HepG2 (cell line): ENCODE data around the gene ACTN2. TPM values are rescaled to one million over a fixed set of nuclear protein-coding genes. Genes with fewer than 3 reads are reported as not detected.

Experiments used
- ATAC-seq: fragments of 200-7000 bp; cut with Tn5 transposase; 3 replicates; pipeline ENCODE4 v1.9.1; 2020; ENCODE audit warnings: mild to moderate bottlenecking, moderate library complexity
- BruUV-seq: library from RNA; stranded (reverse); fragments of 400-500 nt; replicated peaks from 2 replicates; lab custom pipeline; 2021; lab: Mats Ljungman, UMichigan
- CTCF ChIA-PET: fragments of 300-600 bp; formaldehyde crosslinking; extraction: SDS; loops from one replicate; lab custom pipeline; 2021; ENCODE audit warnings: low total read pairs, inconsistent platforms, low intra/inter-chr PET ratio; lab: Yijun Ruan, JAX
- POLR2A ChIA-PET: fragments of 350-600 bp; sonication (Branson Sonifier 250); formaldehyde crosslinking; loops from one replicate; lab custom pipeline; 2020; ENCODE audit warnings: antibody characterized with exemption, inconsistent platforms; lab: Yijun Ruan, JAX
- DNase-seq: peaks from one replicate; pipeline ENCODE4 v3.0.0-alpha.2; 2015; ENCODE audit warnings: low spot score
- FAIRE-seq: peaks from 3 replicates; lab custom pipeline; 2011; peaks lifted over from hg19 to GRCh38; lab: Jason Lieb, UNC
- H2AFZ ChIP-seq: one replicate; pipeline ENCODE4 v1.6.1; 2011; ENCODE audit warnings: low read length, inconsistent platforms
- H3K27ac ChIP-seq: fragments of 300-600 bp; 3 replicates; pipeline ENCODE4 v1.8.0; 2011; ENCODE audit warnings: mixed run types, mild to moderate bottlenecking, mixed read lengths, low read length, inconsistent platforms; ENCODE audit not compliant: insufficient read depth; ENCODE audit errors: extremely low read length
- H3K27me3 ChIP-seq, 2 experiments: fragments of 200-600 bp in 1 of 2; 2 replicates in 1 of 2; 3 replicates in 1 of 2; pipeline versions ENCODE4 v1.6.0 to v1.8.0; 2011; ENCODE audit warnings: low read length in 2 of 2, mild to moderate bottlenecking in 2 of 2, moderate library complexity in 2 of 2, inconsistent platforms in 1 of 2; ENCODE audit not compliant: insufficient read depth in 2 of 2, control insufficient read depth in 1 of 2
- H3K36me3 ChIP-seq, 2 experiments: fragments of 200-600 bp in 1 of 2; replicated peaks in 1 of 2; 2 replicates in 1 of 2; 3 replicates in 1 of 2; pipeline versions ENCODE4 v1.5.1 to v1.8.0; 2011; ENCODE audit warnings: low read length in 2 of 2, inconsistent platforms in 1 of 2; ENCODE audit not compliant: insufficient read depth in 2 of 2, control insufficient read depth in 1 of 2
- H3K4me1 ChIP-seq: 2 replicates; pipeline ENCODE4 v1.5.1; 2012; ENCODE audit warnings: low read length, inconsistent platforms; ENCODE audit not compliant: insufficient read depth
- H3K4me2 ChIP-seq: 2 replicates; pipeline ENCODE4 v1.6.0; 2011; ENCODE audit warnings: low read depth, low read length, inconsistent platforms
- H3K4me3 ChIP-seq, 3 experiments: fragments of 200-600 bp in 1 of 3; sonication (generic), shearing (Covaris generic) in 1 of 3; replicated peaks in 1 of 3; 2 replicates each; pipeline ENCODE4 v1.5.1; 2011 to 2016; ENCODE audit warnings: low read length in 3 of 3, inconsistent platforms in 2 of 3, low read depth in 2 of 3, mild to moderate bottlenecking in 2 of 3, control low read depth in 1 of 3, mixed read lengths in 1 of 3; ENCODE audit not compliant: insufficient read depth in 1 of 3
- H3K79me2 ChIP-seq: one replicate; pipeline ENCODE4 v1.6.1; 2011; ENCODE audit warnings: low read length, inconsistent platforms; ENCODE audit not compliant: insufficient read depth
- H3K9ac ChIP-seq: 2 replicates; pipeline ENCODE4 v1.6.0; 2011; ENCODE audit warnings: mild to moderate bottlenecking, low read depth, low read length, inconsistent platforms; ENCODE audit not compliant: insufficient read depth
- H3K9me3 ChIP-seq: 2 replicates; pipeline ENCODE4 v1.5.1; 2012; ENCODE audit warnings: mild to moderate bottlenecking, low read length
- H4K20me1 ChIP-seq: 2 replicates; pipeline ENCODE4 v1.6.0; 2011; ENCODE audit warnings: inconsistent platforms, mild to moderate bottlenecking, low read length, moderate library complexity; ENCODE audit not compliant: insufficient read depth
- DR1 ChIP-seq: sonication (generic); formaldehyde crosslinking; IDR thresholded peaks from 2 replicates; pipeline ENCODE4 v1.8.0; 2021; ENCODE audit warnings: mild to moderate bottlenecking, missing genetic modification reagents, inconsistent platforms
- HNF4A ChIP-seq: sonication (generic); formaldehyde crosslinking; IDR thresholded peaks from 2 replicates; pipeline ENCODE4 v1.4.0; 2020; ENCODE audit warnings: missing genetic modification reagents
- KLF16 ChIP-seq, 2 experiments: sonication (generic) in 1 of 2; formaldehyde crosslinking in 1 of 2; IDR thresholded peaks; 2 replicates each; pipeline versions ENCODE4 v1.6.1 to v1.8.0; 2016 to 2023; ENCODE audit warnings: missing genetic modification reagents in 2 of 2, missing compliant biosample characterization in 1 of 2
- SAP130 ChIP-seq: IDR thresholded peaks from 2 replicates; pipeline ENCODE4 v1.6.1; 2016; ENCODE audit warnings: low read depth
- SMARCE1 ChIP-seq: fragments of 450-650 bp; IDR thresholded peaks from 2 replicates; pipeline ENCODE4 v1.6.1; 2017; ENCODE audit warnings: borderline replicate concordance
- SPEN ChIP-seq: sonication (generic); formaldehyde crosslinking; IDR thresholded peaks from 2 replicates; pipeline ENCODE4 v1.5.1; 2020; ENCODE audit warnings: low read depth, mild to moderate bottlenecking, missing genetic modification reagents
- WGBS: methylation state at CpG from one replicate; pipeline ENCODE4 v1.1.6; 2017; ENCODE audit warnings: low lambda C conversion rate; 5-methylcytosine and 5-hydroxymethylcytosine counted together
- in situ Hi-C: cut with HindIII; loops from 2 replicates; pipeline ENCODE4 v1.10.0; 2017; ENCODE audit warnings: low pct_unique_long_range_greater_than_20kb; ENCODE audit not compliant: extremely low pct_ligation_motif_present
- intact Hi-C: fragments of 100-400 bp; cut with micrococcal nuclease; formaldehyde crosslinking; loops from one replicate; pipeline ENCODE4 v1.10.0; 2022; ENCODE audit not compliant: unreplicated experiment
- polyA plus RNA-seq, 8 experiments: library from polyadenylated mRNA; depleted of rRNA in 3 of 8; stranded (reverse) in 7 of 8; unstranded in 1 of 8; fragments of >200 nt; fragmentation: Illumina TruSeq in 4 of 8; extraction: Trizol in 4 of 8; gene quantifications; 2 replicates each; pipeline versions ENCODE4 v1.2.1 to v1.2.3, GENCODE V29; 2011 to 2016; ENCODE audit warnings: low read depth in 4 of 8, missing spikeins in 1 of 8, mixed read lengths in 1 of 8; ENCODE audit not compliant: insufficient read depth in 1 of 8
- total RNA-seq, 5 experiments: library from RNA; depleted of rRNA; stranded (reverse); fragments of >200 nt; fragmentation: Illumina TruSeq; extraction: Trizol; gene quantifications; 2 replicates each; pipeline ENCODE4 v1.2.3, GENCODE V29; 2016; ENCODE audit warnings: low read depth in 1 of 5
- TF ChIP-seq, protein P1 (sequence below): sonication (generic); formaldehyde crosslinking; conservative IDR thresholded peaks from 2 replicates; pipeline ENCODE4 v1.8.0; 2022; ENCODE audit warnings: low read depth, missing genetic modification reagents
- TF ChIP-seq, protein P2 (sequence below): sonication (generic); formaldehyde crosslinking; IDR thresholded peaks from 2 replicates; pipeline ENCODE4 v1.5.1; 2020; ENCODE audit warnings: missing genetic modification reagents, mild to moderate bottlenecking, borderline replicate concordance
- TF ChIP-seq, protein P3 (sequence below): sonication (generic); formaldehyde crosslinking; IDR thresholded peaks from 2 replicates; pipeline ENCODE4 v1.4.0; 2020; ENCODE audit warnings: missing genetic modification reagents

ACTN2 gene
- total and polyA plus RNA-seq, 2 of the 13 experiments (the other 11 are each of a cell fraction or from before 2014, with no cell fraction given), result 0.04 to 0.13 TPM

DNA sequence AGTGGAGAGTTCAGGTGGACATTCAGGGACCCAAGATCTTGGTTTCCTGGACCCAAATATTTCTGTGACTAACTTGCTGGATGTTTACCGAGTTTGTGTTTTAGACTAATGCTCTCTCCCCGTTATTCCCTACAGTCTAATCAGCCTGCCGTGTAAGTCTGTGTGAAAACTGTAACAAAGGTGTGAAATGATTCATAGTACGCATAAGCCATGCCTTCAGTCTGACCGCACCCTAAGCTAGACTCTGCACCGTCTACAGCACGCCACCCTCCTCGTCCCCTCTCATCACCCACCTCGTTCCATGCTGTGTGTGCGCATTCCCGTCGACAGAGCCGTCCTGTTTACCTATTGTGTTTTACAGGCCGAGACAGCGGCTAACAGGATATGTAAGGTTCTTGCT is 50.5 kb downstream of the ACTN2 start:
- Histone ChIP-seq H3K27me3 (peaks cover 0 to 26% of the 10 kb centered on the region in 2 experiments; a peak in 3 of 5 replicates), H3K4me2 (no peak overlapping the region), H4K20me1 (no peaks in the 10 kb centered on the region), H3K27ac (no peak overlapping the region), H2AFZ (no peak overlapping the region), H3K9ac (no peak overlapping the region), H3K4me1 (no peaks in the 10 kb centered on the region), H3K36me3 (no peaks in the 10 kb centered on the region; a peak in 1 of 5 replicates), H3K9me3 (no peaks in the 10 kb centered on the region), H3K79me2 (no peaks in the 10 kb centered on the region), H3K4me3 (no peak overlapping the region)
- ChIA-PET CTCF (no interaction called here), POLR2A (no interaction called here)
- TF ChIP-seq, protein P1, sequence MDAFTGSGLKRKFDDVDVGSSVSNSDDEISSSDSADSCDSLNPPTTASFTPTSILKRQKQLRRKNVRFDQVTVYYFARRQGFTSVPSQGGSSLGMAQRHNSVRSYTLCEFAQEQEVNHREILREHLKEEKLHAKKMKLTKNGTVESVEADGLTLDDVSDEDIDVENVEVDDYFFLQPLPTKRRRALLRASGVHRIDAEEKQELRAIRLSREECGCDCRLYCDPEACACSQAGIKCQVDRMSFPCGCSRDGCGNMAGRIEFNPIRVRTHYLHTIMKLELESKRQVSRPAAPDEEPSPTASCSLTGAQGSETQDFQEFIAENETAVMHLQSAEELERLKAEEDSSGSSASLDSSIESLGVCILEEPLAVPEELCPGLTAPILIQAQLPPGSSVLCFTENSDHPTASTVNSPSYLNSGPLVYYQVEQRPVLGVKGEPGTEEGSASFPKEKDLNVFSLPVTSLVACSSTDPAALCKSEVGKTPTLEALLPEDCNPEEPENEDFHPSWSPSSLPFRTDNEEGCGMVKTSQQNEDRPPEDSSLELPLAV, result no peak
- TF ChIP-seq KLF16 (CRISPR knock-in tag; IDR thresholded peaks at IDR 0.05), result no peak
- no peak for TF ChIP-seq DR1 (CRISPR knock-in tag)
- TF ChIP-seq SAP130 (CRISPR knock-in tag), result no peak
- no peak for TF ChIP-seq HNF4A
- TF ChIP-seq SPEN (CRISPR knock-in tag), result no peak
- TF ChIP-seq, protein P2, sequence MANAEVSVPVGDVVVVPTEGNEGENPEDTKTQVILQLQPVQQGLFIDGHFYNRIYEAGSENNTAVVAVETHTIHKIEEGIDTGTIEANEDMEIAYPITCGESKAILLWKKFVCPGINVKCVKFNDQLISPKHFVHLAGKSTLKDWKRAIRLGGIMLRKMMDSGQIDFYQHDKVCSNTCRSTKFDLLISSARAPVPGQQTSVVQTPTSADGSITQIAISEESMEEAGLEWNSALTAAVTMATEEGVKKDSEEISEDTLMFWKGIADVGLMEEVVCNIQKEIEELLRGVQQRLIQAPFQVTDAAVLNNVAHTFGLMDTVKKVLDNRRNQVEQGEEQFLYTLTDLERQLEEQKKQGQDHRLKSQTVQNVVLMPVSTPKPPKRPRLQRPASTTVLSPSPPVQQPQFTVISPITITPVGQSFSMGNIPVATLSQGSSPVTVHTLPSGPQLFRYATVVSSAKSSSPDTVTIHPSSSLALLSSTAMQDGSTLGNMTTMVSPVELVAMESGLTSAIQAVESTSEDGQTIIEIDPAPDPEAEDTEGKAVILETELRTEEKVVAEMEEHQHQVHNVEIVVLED (CRISPR knock-in tag), result no peak
- TF ChIP-seq, protein P3, sequence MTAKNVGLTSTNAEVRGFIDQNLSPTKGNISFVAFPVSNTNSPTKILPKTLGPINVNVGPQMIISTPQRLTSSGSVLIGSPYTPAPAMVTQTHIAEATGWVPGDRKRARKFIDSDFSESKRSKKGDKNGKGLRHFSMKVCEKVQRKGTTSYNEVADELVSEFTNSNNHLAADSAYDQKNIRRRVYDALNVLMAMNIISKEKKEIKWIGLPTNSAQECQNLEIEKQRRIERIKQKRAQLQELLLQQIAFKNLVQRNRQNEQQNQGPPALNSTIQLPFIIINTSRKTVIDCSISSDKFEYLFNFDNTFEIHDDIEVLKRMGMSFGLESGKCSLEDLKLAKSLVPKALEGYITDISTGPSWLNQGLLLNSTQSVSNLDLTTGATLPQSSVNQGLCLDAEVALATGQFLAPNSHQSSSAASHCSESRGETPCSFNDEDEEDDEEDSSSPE (CRISPR knock-in tag), result no peak
- no peak for TF ChIP-seq SMARCE1
- in situ Hi-C loops (no loop called here), intact Hi-C loops (no loop called here)
- DNase-seq (no peak), ATAC-seq (no peak), FAIRE-seq (no peak)
- 43% methylated on average over 15 of the region's 15 CpGs for WGBS
- BruUV-seq, result no TSS peak
